Activated CD8-positive, alpha-beta memory T cell treated with anti-CD3 and anti-CD28 coated beads, Interleukin-2, amount 10 ng/mL, durations not matched to agents 7 days and 5 days (primary cell): ENCODE results near the gene HACD4. TPM values are rescaled to one million over a fixed set of nuclear protein-coding genes. Genes with fewer than 3 reads are reported as not detected.
"Not testable (repeated sequence)": the region's sequence is repeated elsewhere in the genome, so short reads cannot be mapped to it uniquely, and the experiment has no call there.

ENCODE experiments used
- ATAC-seq: fragments of 150-1000 bp; cut with Tn5 transposase; one replicate; pipeline ENCODE4 v1.10.0; 2021; ENCODE audit warnings: moderate library complexity
- CTCF ChIA-PET: fragments of 350-600 bp; sonication (Branson Sonifier 250); formaldehyde crosslinking; loops from one replicate; lab custom pipeline; 2021; ENCODE audit warnings: antibody characterized with exemption; lab: Charles Lee
- DNase-seq: peaks from one replicate; pipeline ENCODE4 v3.0.0-alpha.2; 2020
- H3K27ac Mint-ChIP-seq: one replicate; pipeline ENCODE4 v1.8.0; 2021; ENCODE audit warnings: mild to moderate bottlenecking, mixed read lengths
- H3K27me3 Mint-ChIP-seq: one replicate; pipeline ENCODE4 v1.8.0; 2021; ENCODE audit warnings: mixed read lengths
- H3K36me3 Mint-ChIP-seq: one replicate; pipeline ENCODE4 v1.8.0; 2021; ENCODE audit warnings: mild to moderate bottlenecking, mixed read lengths
- H3K4me1 Mint-ChIP-seq: one replicate; pipeline ENCODE4 v1.8.0; 2021; ENCODE audit warnings: mixed read lengths
- H3K4me3 Mint-ChIP-seq: one replicate; pipeline ENCODE4 v1.8.0; 2021; ENCODE audit warnings: mild to moderate bottlenecking, moderate library complexity, mixed read lengths
- H3K9me3 Mint-ChIP-seq: one replicate; pipeline ENCODE4 v1.8.0; 2022; ENCODE audit warnings: low read depth, mixed read lengths
- total RNA-seq, 2 experiments: library from RNA; stranded (reverse); gene quantifications; one replicate each; pipeline ENCODE4 v1.2.3, GENCODE V29; 2021

HACD4 gene
- total RNA-seq, 2 experiments from 2014 or later: 10.1 to 12.9 TPM

- Mint-ChIP-seq H3K36me3 (peaks cover 31% of the 10 kb centered on the region), H3K9me3 (no peaks in the 10 kb centered on the region), H3K27me3 (no peaks in the 10 kb centered on the region), H3K27ac (no peak overlapping the region), H3K4me3 (no peak overlapping the region), H3K4me1 (no peaks in the 10 kb centered on the region)
- DNase-seq (no peak), ATAC-seq (no peak)
- CTCF ChIA-PET: interaction anchor here (0.7 kb wide), 1 partner anchor 356 kb away, joined by 3 read pairs; no protein-coding TSS in a partner anchor
Measured at GRCh38 chr9:20980832-20981455, 50.5 kb downstream of the HACD4 start.

DNA sequence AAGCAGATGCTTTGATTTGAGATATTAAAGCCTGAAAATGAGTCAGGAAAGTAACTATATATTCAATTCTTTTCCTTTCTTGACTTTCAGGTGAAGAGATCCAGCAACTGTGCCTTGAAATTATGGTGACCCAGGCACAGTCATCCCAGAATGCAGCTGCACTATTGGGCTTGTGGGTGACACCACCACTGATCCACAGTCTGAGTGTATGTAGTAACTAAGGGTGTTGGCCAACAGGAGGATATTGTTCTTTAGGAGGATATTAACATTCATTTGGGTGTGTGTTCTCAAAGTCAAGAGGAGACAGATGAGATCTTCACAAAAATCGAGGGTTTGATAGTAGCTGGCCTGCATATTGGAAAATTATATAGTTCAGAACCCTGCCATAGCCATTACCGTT, 53.2 kb downstream of the HACD4 start:
- H3K4me3 Mint-ChIP-seq: no peak overlapping the region
- H3K9me3 Mint-ChIP-seq: no peaks in the 10 kb centered on the region
- H3K27me3 Mint-ChIP-seq: no peaks in the 10 kb centered on the region
- peaks cover 34% of the 10 kb centered on the region for H3K36me3 Mint-ChIP-seq
- DNase-seq: no peak
- no peak for ATAC-seq
- H3K27ac Mint-ChIP-seq: no peak overlapping the region
- CTCF ChIA-PET: no interaction called here
- H3K4me1 Mint-ChIP-seq: no peaks in the 10 kb centered on the region

DNA sequence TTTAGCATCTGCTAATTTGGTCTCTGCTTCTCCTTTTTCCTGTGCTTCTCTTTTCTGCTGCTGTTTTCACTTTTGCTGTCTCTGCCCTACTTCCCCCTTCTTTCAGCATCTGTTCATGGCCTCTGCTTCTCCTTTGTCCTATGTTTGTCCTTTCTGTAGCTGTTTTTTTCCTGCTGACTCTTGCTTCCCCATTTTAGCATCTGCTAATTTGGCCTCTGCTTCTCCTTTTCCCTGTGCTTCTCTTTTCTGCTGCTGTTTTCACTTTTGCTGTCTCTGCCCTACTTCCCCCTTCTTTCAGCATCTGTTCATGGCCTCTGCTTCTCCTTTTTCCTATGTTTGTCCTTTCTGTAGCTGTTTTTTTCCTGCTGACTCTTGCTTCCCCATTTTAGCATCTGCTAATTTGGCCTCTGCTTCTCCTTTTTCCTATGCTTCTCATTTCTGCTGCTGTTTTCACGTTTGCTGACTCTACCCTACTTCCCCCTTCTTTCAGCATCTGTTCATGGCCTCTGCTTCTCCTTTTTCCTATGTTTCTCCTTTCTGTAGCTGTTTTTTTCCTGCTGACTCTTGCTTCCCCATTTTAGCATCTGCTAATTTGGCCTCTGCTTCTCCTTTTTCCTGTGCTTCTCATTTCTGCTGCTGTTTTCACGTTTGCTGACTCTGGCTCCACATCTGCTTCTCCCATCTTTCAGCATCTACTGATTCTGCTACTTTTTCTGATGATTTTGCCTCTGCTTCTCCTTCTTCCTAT, 57.1 kb downstream of the HACD4 start:
- H3K9me3 Mint-ChIP-seq, CTCF ChIA-PET, H3K4me3 Mint-ChIP-seq, ATAC-seq, H3K27me3 Mint-ChIP-seq, H3K27ac Mint-ChIP-seq, H3K4me1 Mint-ChIP-seq, DNase-seq: not testable (repeated sequence)
- peaks cover 24% of the 10 kb centered on the region for H3K36me3 Mint-ChIP-seq

DNA sequence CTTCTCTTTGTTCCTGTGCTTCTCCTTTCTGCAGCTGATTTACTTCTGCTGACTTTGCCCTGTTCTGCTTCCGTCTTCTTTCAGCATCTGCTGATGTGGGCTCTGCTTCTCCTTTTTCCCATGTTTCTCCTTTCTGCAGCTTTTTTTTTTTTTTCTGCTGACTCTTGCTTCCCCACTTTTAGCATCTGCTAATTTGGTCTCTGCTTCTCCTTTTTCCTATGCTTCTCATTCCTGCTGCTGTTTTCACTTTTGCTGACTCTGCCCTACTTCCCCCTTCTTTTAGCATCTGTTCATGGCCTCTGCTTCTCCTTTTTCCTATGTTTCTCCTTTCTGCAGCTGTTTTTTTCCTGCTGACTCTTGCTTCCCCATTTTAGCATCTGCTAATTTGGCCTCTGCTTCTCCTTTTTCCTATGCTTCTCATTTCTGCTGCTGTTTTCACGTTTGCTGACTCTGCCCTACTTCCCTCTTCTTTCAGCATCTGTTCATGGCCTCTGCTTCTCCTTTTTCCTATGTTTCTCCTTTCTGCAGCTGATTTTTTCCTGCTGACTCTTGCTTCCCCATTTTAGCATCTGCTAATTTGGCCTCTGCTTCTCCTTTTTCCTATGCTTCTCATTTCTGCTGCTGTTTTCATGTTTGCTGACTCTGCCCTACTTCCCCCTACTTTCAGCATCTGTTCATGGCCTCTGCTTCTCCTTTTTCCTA, 58.0 kb downstream of the HACD4 start:
- H3K27ac Mint-ChIP-seq, CTCF ChIA-PET, DNase-seq, ATAC-seq, H3K27me3 Mint-ChIP-seq, H3K4me3 Mint-ChIP-seq, H3K9me3 Mint-ChIP-seq, H3K4me1 Mint-ChIP-seq: not testable (repeated sequence)
- H3K36me3 Mint-ChIP-seq: peaks cover 21% of the 10 kb centered on the region

- Mint-ChIP-seq H3K4me1 (no peaks in the 10 kb centered on the region), H3K9me3 (no peaks in the 10 kb centered on the region), H3K36me3 (peaks cover 17% of the 10 kb centered on the region), H3K4me3 (no peak overlapping the region), H3K27me3 (no peaks in the 10 kb centered on the region), H3K27ac (no peak overlapping the region)
- ATAC-seq: no peak
- CTCF ChIA-PET: no interaction called here
- no peak for DNase-seq
Measured at GRCh38 chr9:20972684-20973083, 58.8 kb downstream of the HACD4 start.

- CTCF ChIA-PET: no interaction called here
- Mint-ChIP-seq H3K4me1 (no peaks in the 10 kb centered on the region), H3K36me3 (peaks cover 20% of the 10 kb centered on the region), H3K9me3 (no peaks in the 10 kb centered on the region), H3K27ac (no peak overlapping the region), H3K27me3 (no peaks in the 10 kb centered on the region), H3K4me3 (no peak overlapping the region)
- DNase-seq: no peak
- ATAC-seq: no peak
Measured at GRCh38 chr9:20962536-20963225, 68.8 kb downstream of the HACD4 start.

DNA sequence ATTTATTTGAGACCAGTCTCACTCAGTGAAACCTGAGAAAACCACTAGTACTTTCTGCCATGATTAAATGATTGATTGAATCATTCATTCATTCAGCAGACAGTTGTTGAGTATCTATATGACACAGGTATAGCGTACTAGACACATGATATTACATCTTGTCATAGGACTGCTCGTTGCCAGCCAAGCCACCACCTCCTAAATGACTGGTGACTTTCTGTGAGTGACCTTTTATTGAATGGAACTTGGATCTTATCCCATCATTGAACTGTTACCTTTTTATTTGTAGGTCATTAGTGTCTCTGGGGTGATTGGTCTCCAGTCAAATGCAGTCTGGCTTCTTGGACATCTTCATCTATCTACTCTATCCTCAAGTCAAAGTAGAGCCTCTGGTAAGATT, 80.7 kb downstream of the HACD4 start:
- H3K27ac Mint-ChIP-seq: no peak overlapping the region
- H3K9me3 Mint-ChIP-seq: no peaks in the 10 kb centered on the region
- ATAC-seq (no peak), DNase-seq (no peak)
- H3K4me3 Mint-ChIP-seq: no peak overlapping the region
- CTCF ChIA-PET: interaction anchor here (1.0 to 1.3 kb wide), 2 partner anchors 10 to 321 kb away, joined by 4 read pairs; no protein-coding TSS in a partner anchor
- peaks cover 16% of the 10 kb centered on the region for H3K36me3 Mint-ChIP-seq
- no peaks in the 10 kb centered on the region for H3K4me1 Mint-ChIP-seq
- no peaks in the 10 kb centered on the region for H3K27me3 Mint-ChIP-seq

Other genes with a start within 250 kb of the HACD4 start
- 1 to 10 TPM; 1.1 to 1.2 TPM for gene IFNB1, start 46.3 kb upstream of the HACD4 start, total RNA-seq
- under 1 TPM in 1 of 2 experiments, not detected in 1; 0.23 TPM for gene IFNW1, start 110.2 kb upstream of the HACD4 start, total RNA-seq
- not detected for gene IFNA21, start 135.0 kb upstream of the HACD4 start, total RNA-seq
- gene IFNA4, start 155.9 kb upstream of the HACD4 start, total RNA-seq: not detected
- not detected for gene IFNA7, start 170.6 kb upstream of the HACD4 start, total RNA-seq
- gene IFNA10, start 175.5 kb upstream of the HACD4 start, total RNA-seq: not detected
- not detected for gene IFNA16, start 185.7 kb upstream of the HACD4 start, total RNA-seq
- not detected for gene IFNA17, start 196.6 kb upstream of the HACD4 start, total RNA-seq
- gene IFNA14, start 208.4 kb upstream of the HACD4 start, total RNA-seq: not detected